OCI-LY1 (cell line): ENCODE measurements around the gene TIGD2.

ENCODE experiments used
- EZH2 ChIP-seq: fragments of 200-600 bp; sonication (generic), shearing (Covaris generic); IDR thresholded peaks from 2 replicates; pipeline ENCODE4 v1.8.0; 2017; ENCODE audit warnings: borderline replicate concordance, mixed run types, mild to moderate bottlenecking, antibody characterized with exemption, low read length, moderate library complexity, mixed read lengths
- TF ChIP-seq, protein P1 (sequence below): fragments of 200-600 bp; sonication (generic), shearing (Covaris generic); IDR thresholded peaks from 2 replicates; pipeline ENCODE4 v1.5.1; 2017; ENCODE audit warnings: mild to moderate bottlenecking, antibody characterized with exemption, low read length, moderate library complexity, mixed read lengths

DNA sequence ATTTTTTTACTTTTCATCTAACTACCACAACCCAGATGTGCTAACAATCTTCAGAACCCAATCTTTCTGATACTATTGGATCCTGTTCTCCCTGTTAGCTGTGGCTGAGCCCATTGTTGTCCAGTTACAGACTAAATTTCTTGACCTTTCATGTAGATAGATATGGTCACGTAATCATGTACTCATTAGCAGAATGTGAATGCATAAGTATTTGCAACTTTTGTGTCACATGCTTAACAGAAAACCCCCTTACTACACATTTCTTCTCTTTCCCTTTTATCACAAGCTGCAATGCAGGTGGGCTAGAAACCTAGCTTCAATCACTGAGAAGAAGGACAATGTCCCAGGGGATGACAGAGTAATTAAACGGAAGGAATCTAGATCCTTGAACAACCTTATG, 41.3 kb upstream of the TIGD2 start:
- TF ChIP-seq, protein P1, sequence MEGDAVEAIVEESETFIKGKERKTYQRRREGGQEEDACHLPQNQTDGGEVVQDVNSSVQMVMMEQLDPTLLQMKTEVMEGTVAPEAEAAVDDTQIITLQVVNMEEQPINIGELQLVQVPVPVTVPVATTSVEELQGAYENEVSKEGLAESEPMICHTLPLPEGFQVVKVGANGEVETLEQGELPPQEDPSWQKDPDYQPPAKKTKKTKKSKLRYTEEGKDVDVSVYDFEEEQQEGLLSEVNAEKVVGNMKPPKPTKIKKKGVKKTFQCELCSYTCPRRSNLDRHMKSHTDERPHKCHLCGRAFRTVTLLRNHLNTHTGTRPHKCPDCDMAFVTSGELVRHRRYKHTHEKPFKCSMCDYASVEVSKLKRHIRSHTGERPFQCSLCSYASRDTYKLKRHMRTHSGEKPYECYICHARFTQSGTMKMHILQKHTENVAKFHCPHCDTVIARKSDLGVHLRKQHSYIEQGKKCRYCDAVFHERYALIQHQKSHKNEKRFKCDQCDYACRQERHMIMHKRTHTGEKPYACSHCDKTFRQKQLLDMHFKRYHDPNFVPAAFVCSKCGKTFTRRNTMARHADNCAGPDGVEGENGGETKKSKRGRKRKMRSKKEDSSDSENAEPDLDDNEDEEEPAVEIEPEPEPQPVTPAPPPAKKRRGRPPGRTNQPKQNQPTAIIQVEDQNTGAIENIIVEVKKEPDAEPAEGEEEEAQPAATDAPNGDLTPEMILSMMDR: no peak
- no peak for TF ChIP-seq EZH2
